UCSD-AML1 (cell line): ENCODE measurements around the gene FCHO1.
"Not testable (repeated sequence)": the region's sequence is repeated elsewhere in the genome, so short reads cannot be mapped to it uniquely, and the experiment has no call there.

Experiments used
- DNase-seq: peaks from one replicate; lab custom pipeline; 2025; ENCODE audit not compliant: unreplicated experiment; lab: John Stamatoyannopoulos, UW

FCHO1 gene

GRCh38 chr19:17762505-17763229 is 11.4 kb downstream of the FCHO1 start:
- DNase-seq: peak; percentile 19

GRCh38 chr19:17764348-17764747 is 13.1 kb downstream of the FCHO1 start:
- no peak for DNase-seq

- DNase-seq: peak; percentile 84
Measured at GRCh38 chr19:17765069-17765618, 13.9 kb downstream of the FCHO1 start.

GRCh38 chr19:17766543-17767131 is 15.4 kb downstream of the FCHO1 start:
- DNase-seq: peak; percentile 78

- no peak for DNase-seq
Measured at GRCh38 chr19:17767559-17767958, 16.3 kb downstream of the FCHO1 start.

- no peak for DNase-seq
Measured at GRCh38 chr19:17770613-17771012, 19.3 kb downstream of the FCHO1 start.

- DNase-seq: no peak
Measured at GRCh38 chr19:17772172-17772571, 20.9 kb downstream of the FCHO1 start.

- peak; percentile 59 for DNase-seq
Measured at GRCh38 chr19:17775245-17775927, 24.1 kb downstream of the FCHO1 start.

- DNase-seq: no peak
Measured at GRCh38 chr19:17775991-17776803, 24.9 kb downstream of the FCHO1 start.

GRCh38 chr19:17777840-17778239 is 26.6 kb downstream of the FCHO1 start:
- DNase-seq: not testable (repeated sequence)

GRCh38 chr19:17778251-17778967 is 27.1 kb downstream of the FCHO1 start:
- peak; percentile 69 for DNase-seq

- DNase-seq: peak; percentile 79
Measured at GRCh38 chr19:17778968-17779929, 28.0 kb downstream of the FCHO1 start.

GRCh38 chr19:17780781-17781180 is 29.5 kb downstream of the FCHO1 start:
- no peak for DNase-seq

GRCh38 chr19:17783721-17784120 is 32.4 kb downstream of the FCHO1 start:
- DNase-seq: not testable (repeated sequence)

- peak; percentile 74 for DNase-seq
Measured at GRCh38 chr19:17784201-17785008, 33.1 kb downstream of the FCHO1 start.

- no peak for DNase-seq
Measured at GRCh38 chr19:17787274-17787913, 36.1 kb downstream of the FCHO1 start.

GRCh38 chr19:17788632-17789031 is 37.4 kb downstream of the FCHO1 start:
- DNase-seq: no peak
